22Rv1 (cell line): ENCODE measurements around the gene PDE5A.

Source experiments
- ZFX ChIP-seq: fragments of 450-650 bp; IDR thresholded peaks from 2 replicates; pipeline ENCODE4 v1.6.1; 2017; ENCODE audit warnings: antibody characterized with exemption, borderline replicate concordance
- TF ChIP-seq, protein P1 (sequence below): fragments of 450-650 bp; IDR thresholded peaks from 2 replicates; pipeline ENCODE4 v1.5.1; 2017; ENCODE audit warnings: mild to moderate bottlenecking

DNA sequence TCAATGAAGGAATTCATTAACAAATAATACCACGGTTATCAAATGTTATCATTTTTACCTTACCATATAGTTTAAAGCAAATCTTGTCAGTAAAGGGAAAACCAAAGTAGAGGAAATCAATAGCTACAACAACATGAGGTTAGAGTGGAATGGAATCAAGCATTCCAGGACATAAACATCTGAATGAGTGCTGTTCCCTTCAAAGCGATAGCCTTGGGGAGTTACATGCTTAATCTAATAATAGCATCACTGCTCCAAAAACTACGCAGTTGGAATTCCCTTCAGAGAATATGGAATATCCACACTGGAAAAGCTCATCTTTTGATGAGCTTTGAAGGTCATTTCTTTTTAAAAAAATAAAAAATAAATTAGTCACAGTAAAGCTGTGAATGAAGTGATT, 31.2 kb downstream of the PDE5A start:
- TF ChIP-seq, protein P1, sequence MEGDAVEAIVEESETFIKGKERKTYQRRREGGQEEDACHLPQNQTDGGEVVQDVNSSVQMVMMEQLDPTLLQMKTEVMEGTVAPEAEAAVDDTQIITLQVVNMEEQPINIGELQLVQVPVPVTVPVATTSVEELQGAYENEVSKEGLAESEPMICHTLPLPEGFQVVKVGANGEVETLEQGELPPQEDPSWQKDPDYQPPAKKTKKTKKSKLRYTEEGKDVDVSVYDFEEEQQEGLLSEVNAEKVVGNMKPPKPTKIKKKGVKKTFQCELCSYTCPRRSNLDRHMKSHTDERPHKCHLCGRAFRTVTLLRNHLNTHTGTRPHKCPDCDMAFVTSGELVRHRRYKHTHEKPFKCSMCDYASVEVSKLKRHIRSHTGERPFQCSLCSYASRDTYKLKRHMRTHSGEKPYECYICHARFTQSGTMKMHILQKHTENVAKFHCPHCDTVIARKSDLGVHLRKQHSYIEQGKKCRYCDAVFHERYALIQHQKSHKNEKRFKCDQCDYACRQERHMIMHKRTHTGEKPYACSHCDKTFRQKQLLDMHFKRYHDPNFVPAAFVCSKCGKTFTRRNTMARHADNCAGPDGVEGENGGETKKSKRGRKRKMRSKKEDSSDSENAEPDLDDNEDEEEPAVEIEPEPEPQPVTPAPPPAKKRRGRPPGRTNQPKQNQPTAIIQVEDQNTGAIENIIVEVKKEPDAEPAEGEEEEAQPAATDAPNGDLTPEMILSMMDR: no peak
- no peak for TF ChIP-seq ZFX
